Hematopoietic multipotent progenitor cell treated with erythropoietin and hydrocortisone succinate and interleukin-3 and kit ligand, for 6 days (in vitro differentiated cells): ENCODE results near the gene LETMD1.
A peak's percentile ranks its signal among the peaks of the same experiment; 100 is the strongest.
"Not testable (repeated sequence)": the region's sequence is repeated elsewhere in the genome, so short reads cannot be mapped to it uniquely, and the experiment has no call there.

ENCODE experiments used
- DNase-seq: peaks from one replicate; pipeline ENCODE4 v3.0.0-alpha.2; 2015

Gene LETMD1, protein sequence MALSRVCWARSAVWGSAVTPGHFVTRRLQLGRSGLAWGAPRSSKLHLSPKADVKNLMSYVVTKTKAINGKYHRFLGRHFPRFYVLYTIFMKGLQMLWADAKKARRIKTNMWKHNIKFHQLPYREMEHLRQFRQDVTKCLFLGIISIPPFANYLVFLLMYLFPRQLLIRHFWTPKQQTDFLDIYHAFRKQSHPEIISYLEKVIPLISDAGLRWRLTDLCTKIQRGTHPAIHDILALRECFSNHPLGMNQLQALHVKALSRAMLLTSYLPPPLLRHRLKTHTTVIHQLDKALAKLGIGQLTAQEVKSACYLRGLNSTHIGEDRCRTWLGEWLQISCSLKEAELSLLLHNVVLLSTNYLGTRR

GRCh38 chr12:51047655-51048540 lies at the start of gene LETMD1:
TSS of gene LETMD1 (plus strand) at chr12:51048327. CDS start at chr12:51048357, 30 bp downstream.
- DNase-seq = peak; percentile 99

GRCh38 chr12:50999093-50999492 lies 49.0 kb upstream of the LETMD1 start:
- no peak for DNase-seq

- no peak for DNase-seq
These were observed 47.9 kb upstream of the LETMD1 start for GRCh38 chr12:51000245-51000644.

DNA sequence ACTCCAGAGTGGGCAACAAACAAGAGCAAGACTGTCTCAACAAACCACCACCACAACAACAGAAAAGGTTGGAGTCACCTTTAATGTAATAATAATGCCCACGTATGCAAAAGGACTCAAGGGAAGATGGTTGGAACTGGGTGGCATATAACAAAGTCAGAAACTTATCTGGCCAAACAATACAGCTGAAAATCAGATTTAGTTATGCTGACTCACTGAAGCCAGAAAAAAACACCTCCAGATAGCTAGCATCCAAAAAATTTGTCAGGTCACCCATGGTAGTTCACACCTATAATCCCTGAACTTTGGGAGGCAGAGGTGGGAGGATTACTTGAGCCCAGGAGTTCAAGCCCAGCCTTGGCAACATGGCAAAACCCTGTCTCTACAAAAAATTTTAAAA lies 46.3 kb upstream of the LETMD1 start:
- DNase-seq = peak; percentile 33

GRCh38 chr12:51004504-51004903 lies 43.6 kb upstream of the LETMD1 start:
- DNase-seq = no peak

- no peak for DNase-seq
These were observed 43.1 kb upstream of the LETMD1 start for GRCh38 chr12:51005030-51005429.

DNA sequence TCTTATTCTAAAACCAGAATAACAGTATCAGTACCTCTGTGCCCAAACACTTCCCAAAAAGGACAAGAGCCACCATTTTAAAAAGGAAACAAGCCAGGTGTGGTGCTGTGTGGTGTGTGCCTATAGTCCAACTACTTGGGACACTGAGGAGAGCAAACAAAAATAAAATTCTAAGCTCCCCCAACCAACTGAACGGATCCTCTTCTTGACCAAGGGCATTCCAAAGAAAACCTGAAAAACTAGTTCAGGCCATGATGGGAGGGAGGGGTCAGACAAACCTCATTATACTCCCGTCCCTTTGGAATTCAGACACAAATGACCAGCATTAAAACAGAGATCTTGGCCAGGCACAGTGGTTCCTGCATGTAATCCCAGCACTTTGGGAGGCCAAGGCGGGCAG lies 42.5 kb upstream of the LETMD1 start:
- DNase-seq = no peak

GRCh38 chr12:51008329-51009055 lies 39.6 kb upstream of the LETMD1 start:
- DNase-seq = no peak

- peak; percentile 81 for DNase-seq
These were observed 39.1 kb upstream of the LETMD1 start for GRCh38 chr12:51009056-51009440.

DNA sequence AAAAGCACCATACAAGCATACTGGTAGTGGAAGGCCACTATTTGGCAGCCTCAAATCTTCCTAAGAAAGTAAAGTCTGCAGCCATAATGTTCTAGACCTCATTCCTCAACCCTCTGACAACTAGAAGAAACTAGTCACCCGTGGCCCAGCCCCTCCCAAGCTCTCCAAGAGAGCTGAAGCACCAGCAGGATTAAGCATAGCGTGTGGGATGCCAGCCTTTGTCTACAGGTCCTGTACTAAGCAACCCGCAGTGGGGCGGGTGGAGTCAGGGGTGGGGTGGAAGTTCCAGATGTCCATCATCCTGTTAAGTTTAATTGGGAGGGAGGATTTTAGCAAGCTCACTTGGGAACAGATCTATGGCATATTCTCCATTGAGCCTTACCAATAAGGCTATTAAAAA lies 36.2 kb upstream of the LETMD1 start:
- DNase-seq = peak; percentile 40

DNA sequence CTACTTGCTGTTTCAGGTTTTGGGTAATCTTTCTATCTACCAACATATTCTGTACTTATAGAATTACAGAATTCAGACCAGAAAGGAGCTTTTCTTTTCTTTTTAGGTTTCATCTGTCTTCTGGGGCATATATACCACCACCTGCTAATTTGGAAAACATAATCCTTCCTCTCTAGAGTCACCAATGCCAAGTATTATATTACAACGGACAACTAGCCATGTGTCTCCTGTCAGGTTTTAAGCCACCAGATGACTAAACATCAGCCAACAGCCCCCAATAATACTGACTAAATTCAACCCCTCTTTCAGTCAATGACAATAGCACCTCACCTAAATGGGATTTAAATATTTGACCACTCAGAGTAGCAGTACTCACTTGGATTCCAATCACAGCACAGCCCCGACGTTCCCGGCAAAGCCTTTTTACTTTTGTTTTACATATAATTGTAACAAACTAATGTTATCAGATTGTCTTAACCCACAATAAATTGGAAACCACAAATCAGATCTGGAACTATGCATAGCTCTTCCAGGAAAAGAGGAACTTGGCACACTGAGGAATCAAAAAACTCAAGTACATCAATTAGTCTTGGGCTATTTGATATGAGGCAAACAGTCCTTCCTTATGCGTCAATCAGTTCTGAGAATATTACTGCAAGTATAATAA lies 35.4 kb upstream of the LETMD1 start:
- peak; percentile 72 for DNase-seq

- DNase-seq = no peak
These were observed 34.7 kb upstream of the LETMD1 start for GRCh38 chr12:51013441-51013840.

DNA sequence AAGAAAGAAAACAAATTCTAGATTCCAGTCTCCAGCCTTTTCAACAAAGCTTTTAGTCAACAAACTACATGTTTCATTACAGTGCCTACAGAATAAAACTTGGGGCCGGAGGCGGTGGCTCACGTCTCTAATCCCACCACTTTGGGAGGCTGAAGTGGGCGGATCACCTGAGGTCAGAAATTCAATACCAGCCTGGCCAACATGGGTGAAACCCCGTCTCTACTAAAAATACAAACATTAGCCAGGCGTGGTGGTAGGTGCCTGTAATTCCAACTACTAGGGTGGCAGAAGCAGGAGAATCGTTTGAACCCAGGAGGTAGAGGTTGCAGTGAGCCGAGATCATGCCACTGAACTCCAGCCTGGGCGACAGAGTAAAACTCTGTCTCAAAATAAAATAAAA lies 33.7 kb upstream of the LETMD1 start:
- not testable (repeated sequence) for DNase-seq

DNA sequence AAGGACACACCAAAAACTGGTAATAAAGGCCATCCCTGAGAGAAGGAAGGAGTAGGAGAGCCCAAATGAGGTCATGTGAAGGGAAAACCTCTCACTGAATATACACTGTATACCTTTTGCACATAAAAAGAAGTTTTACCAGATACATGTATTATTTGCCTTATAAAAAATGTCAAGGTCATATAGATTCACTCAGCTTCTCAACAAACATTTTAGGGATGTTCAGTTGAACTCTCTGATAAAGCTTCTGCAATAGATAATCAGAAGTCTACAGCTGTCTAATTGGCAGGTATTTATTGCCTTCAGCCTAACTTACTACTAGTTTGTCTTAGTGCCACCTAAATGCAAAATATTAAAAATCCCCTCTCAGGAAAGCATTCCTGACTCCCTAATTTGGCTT lies 30.7 kb upstream of the LETMD1 start:
- DNase-seq = peak; percentile 64

GRCh38 chr12:51018956-51019355 lies 29.2 kb upstream of the LETMD1 start:
- DNase-seq = no peak

DNA sequence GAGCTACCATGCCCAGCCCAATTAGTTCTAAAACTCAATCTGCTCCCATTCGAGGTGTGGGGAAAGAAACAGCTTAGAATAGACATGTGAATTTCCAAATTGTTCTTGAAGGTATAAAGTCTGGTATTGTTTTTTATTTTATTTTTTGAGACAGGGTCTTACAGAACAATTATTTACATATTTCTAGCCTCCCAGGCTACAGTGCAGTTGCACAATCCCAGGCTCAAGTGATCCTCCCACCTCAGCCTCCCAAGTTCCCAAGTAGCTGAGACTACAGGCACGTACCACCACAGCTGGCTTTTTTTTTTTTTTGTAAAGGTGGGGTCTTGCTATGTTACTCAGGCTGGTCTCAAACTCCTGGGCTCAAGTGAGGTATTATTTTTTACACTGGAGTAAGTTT lies 28.2 kb upstream of the LETMD1 start:
- no peak for DNase-seq

DNA sequence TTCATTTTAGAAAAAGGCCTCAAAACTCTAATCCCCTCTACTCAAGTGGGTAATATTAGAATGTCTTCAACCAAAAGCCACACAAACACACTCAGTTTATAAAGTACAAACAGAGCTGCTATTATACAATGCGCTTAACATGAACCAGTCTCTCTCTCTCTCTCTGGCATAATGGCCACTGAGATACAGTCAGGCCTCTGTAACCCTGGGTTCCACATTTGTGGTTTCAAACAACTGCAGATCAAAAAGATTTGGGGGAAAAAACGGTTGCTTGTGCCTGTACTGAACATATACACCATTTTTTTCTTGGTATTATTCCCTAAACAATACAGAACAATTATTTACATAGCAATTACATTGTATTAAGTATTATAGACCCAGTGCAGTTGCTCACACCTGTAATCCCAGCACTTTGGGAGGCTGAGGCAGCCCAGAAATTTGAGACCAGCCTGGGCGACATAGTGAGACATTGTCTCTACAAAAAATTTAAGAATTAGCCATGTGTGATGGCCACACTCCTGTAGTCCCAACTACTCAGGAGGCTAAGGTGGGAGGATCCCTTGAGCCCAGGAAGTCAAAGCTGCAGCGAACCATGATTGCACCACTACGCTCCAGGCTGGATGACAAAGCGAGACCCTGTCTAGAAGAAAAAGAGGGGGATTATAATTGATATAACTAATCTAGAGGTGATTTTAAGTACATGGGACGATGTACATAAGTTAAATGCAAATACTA lies 27.5 kb upstream of the LETMD1 start:
- DNase-seq = peak; percentile 94

DNA sequence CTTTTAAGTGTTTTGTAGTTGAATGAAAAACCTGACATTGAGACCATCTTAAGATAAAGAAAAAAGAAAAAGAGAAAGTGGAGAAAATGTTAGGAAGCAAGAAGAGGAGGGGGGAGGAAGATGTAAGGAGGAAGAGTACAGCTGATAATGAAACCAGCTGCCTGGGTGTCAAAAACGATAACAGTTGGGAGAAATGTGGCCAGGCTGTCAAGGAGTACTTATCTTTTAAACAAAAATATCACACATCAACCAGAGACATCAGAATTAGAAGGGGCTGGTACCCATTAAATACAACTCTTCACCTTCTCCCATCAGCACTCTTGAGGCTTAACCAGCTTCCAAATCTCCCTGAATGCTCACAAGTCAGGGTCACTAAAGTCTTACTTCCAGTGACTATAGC lies 26.4 kb upstream of the LETMD1 start:
- DNase-seq = peak; percentile 87

- DNase-seq = no peak
These were observed 24.3 kb upstream of the LETMD1 start for GRCh38 chr12:51023625-51024382.

GRCh38 chr12:51025338-51025835 lies 22.7 kb upstream of the LETMD1 start:
- peak; percentile 43 for DNase-seq
